ENCODE results near the gene MCF2L.

GRCh38 chr13:112980434-112980833, 11.4 kb downstream of the MCF2L start:
- TF ChIP-seq, protein P1, sequence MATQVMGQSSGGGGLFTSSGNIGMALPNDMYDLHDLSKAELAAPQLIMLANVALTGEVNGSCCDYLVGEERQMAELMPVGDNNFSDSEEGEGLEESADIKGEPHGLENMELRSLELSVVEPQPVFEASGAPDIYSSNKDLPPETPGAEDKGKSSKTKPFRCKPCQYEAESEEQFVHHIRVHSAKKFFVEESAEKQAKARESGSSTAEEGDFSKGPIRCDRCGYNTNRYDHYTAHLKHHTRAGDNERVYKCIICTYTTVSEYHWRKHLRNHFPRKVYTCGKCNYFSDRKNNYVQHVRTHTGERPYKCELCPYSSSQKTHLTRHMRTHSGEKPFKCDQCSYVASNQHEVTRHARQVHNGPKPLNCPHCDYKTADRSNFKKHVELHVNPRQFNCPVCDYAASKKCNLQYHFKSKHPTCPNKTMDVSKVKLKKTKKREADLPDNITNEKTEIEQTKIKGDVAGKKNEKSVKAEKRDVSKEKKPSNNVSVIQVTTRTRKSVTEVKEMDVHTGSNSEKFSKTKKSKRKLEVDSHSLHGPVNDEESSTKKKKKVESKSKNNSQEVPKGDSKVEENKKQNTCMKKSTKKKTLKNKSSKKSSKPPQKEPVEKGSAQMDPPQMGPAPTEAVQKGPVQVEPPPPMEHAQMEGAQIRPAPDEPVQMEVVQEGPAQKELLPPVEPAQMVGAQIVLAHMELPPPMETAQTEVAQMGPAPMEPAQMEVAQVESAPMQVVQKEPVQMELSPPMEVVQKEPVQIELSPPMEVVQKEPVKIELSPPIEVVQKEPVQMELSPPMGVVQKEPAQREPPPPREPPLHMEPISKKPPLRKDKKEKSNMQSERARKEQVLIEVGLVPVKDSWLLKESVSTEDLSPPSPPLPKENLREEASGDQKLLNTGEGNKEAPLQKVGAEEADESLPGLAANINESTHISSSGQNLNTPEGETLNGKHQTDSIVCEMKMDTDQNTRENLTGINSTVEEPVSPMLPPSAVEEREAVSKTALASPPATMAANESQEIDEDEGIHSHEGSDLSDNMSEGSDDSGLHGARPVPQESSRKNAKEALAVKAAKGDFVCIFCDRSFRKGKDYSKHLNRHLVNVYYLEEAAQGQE (IDR thresholded peaks at IDR 0.05; ENCODE audit: borderline replicate concordance): no peak
- TF ChIP-seq, protein P1 (CRISPR knock-in tag; IDR thresholded peaks at IDR 0.05; ENCODE audit: low read depth): no peak
- TF ChIP-seq ZNF311 (CRISPR knock-in tag; IDR thresholded peaks at IDR 0.05): no peak
- no peak for TF ChIP-seq PRDM10 (IDR thresholded peaks at IDR 0.05; ENCODE audit: partially characterized antibody)
- TF ChIP-seq CC2D1A (IDR thresholded peaks at IDR 0.05): no peak
- no peak for TF ChIP-seq NEUROD1 (IDR thresholded peaks at IDR 0.05; ENCODE audit: borderline replicate concordance, low read depth, low read length, partially characterized antibody)
- TF ChIP-seq CHD2 (IDR thresholded peaks at IDR 0.05; ENCODE audit: low read depth, low read length): no peak
- no peak for TF ChIP-seq TEAD4 (IDR thresholded peaks at IDR 0.05; ENCODE audit: low read length)
- TF ChIP-seq TEAD4 (CRISPR knock-in tag; IDR thresholded peaks at IDR 0.05; ENCODE audit: borderline replicate concordance): no peak

All from K562 (cell line).